GM21576 (cell line): Measurements from ENCODE around the gene PTPRN2.
"Not testable (repeated sequence)": the region's sequence is repeated elsewhere in the genome, so short reads cannot be mapped to it uniquely, and the experiment has no call there.

Experiments
- ATAC-seq: cut with Tn5 transposase; IDR thresholded peaks from one replicate; pipeline ENCODE4 v1.9.1; 2021; ENCODE audit warnings: mild to moderate bottlenecking, moderate library complexity; ENCODE audit not compliant: unreplicated experiment

The PTPRN2 gene

GRCh38 chr7:158274404-158274811 lies 313.2 kb downstream of the PTPRN2 start:
- no peak for ATAC-seq

GRCh38 chr7:158273756-158274342 lies 313.8 kb downstream of the PTPRN2 start:
- ATAC-seq = not testable (repeated sequence)

- ATAC-seq = no peak
Observed at GRCh38 chr7:158273138-158273651, 314.4 kb downstream of the PTPRN2 start.

- no peak for ATAC-seq
Observed at GRCh38 chr7:158272509-158273137, 315.0 kb downstream of the PTPRN2 start.

- no peak for ATAC-seq
Observed at GRCh38 chr7:158272091-158272490, 315.5 kb downstream of the PTPRN2 start.

GRCh38 chr7:158271646-158272045 lies 316.0 kb downstream of the PTPRN2 start:
- ATAC-seq = no peak

GRCh38 chr7:158270856-158271413 lies 316.7 kb downstream of the PTPRN2 start:
- ATAC-seq = no peak

- ATAC-seq = no peak
Observed at GRCh38 chr7:158270106-158270775, 317.4 kb downstream of the PTPRN2 start.

- ATAC-seq = no peak
Observed at GRCh38 chr7:158268816-158269535, 318.6 kb downstream of the PTPRN2 start.

GRCh38 chr7:158267742-158268435 lies 319.7 kb downstream of the PTPRN2 start:
- no peak for ATAC-seq

GRCh38 chr7:158266817-158267741 lies 320.5 kb downstream of the PTPRN2 start:
- no peak for ATAC-seq

- ATAC-seq = no peak
Observed at GRCh38 chr7:158266426-158266816, 321.2 kb downstream of the PTPRN2 start.

GRCh38 chr7:158265743-158266080 lies 321.9 kb downstream of the PTPRN2 start:
- no peak for ATAC-seq

GRCh38 chr7:158264881-158265742 lies 322.5 kb downstream of the PTPRN2 start:
- ATAC-seq = no peak

- ATAC-seq = no peak
Observed at GRCh38 chr7:158263964-158264748, 323.5 kb downstream of the PTPRN2 start.

- no peak for ATAC-seq
Observed at GRCh38 chr7:158263110-158263963, 324.3 kb downstream of the PTPRN2 start.
